ENCODE data around the gene RIMKLA. TPM values are rescaled to one million over a fixed set of nuclear protein-coding genes. Genes with fewer than 3 reads are reported as not detected.

Gene RIMKLA
- total RNA-seq, 4 donors from 2014 or later: 2.9 to 7.0 (median 4.0) TPM

DNA sequence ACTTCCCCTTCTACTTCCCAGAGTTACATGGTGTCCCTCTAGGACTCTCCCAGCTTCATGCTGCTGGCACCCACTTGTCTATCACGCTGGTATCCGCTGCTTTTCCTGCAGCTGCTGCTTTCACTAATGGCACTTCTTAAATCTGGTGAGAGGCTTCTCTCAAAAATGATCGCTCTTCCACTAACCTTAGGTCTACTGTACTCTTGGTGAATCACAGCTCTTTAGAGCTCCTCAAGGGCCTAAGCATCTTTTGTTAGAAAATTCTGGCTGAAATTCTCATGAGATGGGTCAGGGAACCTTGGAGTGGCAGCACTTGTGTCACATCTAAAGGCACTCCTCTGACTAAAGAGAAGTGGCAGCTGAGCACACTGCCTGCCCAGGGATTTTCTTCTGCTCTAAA, 43.1 kb downstream of the RIMKLA start:
- Histone ChIP-seq H3K4me3 (no peak overlapping the region), H3K9me3 (no peaks in the 10 kb centered on the region), H3K36me3 (no peaks in the 10 kb centered on the region), H3K27me3 (no peaks in the 10 kb centered on the region), H3K4me1 (peaks cover 2 to 42% (median 11%) of the 10 kb centered on the region in 3 donors), H3K27ac (no peak overlapping the region)
- no peak for ATAC-seq
- WGBS, 2 donors (ENCODE audit: low coverage in 1 of 2): 77 to 90% methylated on average over 3 of the region's 3 CpGs
- TF ChIP-seq POLR2AphosphoS5 (IDR thresholded peaks at IDR 0.05) (no peak), EP300 (IDR thresholded peaks at IDR 0.05) (no peak), POLR2A (IDR thresholded peaks at IDR 0.05) (no peak)
- TF ChIP-seq, protein P1, sequence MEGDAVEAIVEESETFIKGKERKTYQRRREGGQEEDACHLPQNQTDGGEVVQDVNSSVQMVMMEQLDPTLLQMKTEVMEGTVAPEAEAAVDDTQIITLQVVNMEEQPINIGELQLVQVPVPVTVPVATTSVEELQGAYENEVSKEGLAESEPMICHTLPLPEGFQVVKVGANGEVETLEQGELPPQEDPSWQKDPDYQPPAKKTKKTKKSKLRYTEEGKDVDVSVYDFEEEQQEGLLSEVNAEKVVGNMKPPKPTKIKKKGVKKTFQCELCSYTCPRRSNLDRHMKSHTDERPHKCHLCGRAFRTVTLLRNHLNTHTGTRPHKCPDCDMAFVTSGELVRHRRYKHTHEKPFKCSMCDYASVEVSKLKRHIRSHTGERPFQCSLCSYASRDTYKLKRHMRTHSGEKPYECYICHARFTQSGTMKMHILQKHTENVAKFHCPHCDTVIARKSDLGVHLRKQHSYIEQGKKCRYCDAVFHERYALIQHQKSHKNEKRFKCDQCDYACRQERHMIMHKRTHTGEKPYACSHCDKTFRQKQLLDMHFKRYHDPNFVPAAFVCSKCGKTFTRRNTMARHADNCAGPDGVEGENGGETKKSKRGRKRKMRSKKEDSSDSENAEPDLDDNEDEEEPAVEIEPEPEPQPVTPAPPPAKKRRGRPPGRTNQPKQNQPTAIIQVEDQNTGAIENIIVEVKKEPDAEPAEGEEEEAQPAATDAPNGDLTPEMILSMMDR (IDR thresholded peaks at IDR 0.05): no peak

DNA sequence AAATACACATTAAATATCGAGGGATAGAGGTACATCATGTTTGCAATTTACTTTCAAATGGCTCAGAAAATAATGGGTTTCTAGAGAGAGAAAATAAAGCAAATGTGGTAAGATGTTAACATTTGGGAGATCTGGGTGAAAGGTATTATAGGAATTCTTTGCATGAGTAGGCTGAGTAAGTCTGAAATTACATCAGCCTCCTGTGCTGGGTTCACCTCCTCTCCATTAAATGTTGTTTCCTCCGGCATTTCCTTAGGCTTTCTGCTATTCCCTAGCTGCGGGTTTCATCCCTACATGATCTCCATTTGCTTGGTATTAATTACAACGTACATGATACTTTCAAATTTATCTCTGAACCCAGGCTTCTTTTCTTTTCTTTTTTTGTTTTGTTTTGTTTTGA, 43.6 kb downstream of the RIMKLA start:
- no peak for ATAC-seq
- peaks cover 2 to 36% (median 11%) of the 10 kb centered on the region in 3 donors for H3K4me1 ChIP-seq
- TF ChIP-seq EP300 (IDR thresholded peaks at IDR 0.05) (no peak), POLR2A (IDR thresholded peaks at IDR 0.05) (no peak), POLR2AphosphoS5 (IDR thresholded peaks at IDR 0.05) (no peak)
- no peaks in the 10 kb centered on the region for H3K36me3 ChIP-seq
- no peak overlapping the region for H3K27ac ChIP-seq
- H3K9me3 ChIP-seq: no peaks in the 10 kb centered on the region
- 84 to 87% methylated on average over 4 of the region's 4 CpGs for WGBS, 2 donors (ENCODE audit: low coverage in 1 of 2)
- H3K27me3 ChIP-seq: no peaks in the 10 kb centered on the region
- H3K4me3 ChIP-seq: no peak overlapping the region

DNA sequence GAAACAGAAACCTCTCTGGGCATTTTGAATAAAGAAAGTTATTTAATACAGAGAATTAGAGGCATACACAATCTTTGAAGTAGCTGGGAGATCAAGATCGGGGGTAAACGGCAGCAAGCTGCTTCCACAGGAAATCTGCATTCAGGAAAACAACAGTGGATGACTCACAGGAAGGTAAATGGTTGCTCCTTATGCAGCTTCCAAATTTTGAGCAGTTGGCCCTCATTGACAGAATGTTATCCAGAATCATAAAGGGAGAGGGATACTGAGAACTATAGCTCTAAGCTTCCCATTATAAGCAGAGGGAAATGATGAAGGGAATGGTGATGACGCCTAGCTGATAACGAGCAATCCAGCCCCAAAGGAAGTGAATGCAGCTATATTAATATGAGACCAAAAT, 46.6 kb downstream of the RIMKLA start:
- TF ChIP-seq, protein P1 (IDR thresholded peaks at IDR 0.05): no peak
- no peak for TF ChIP-seq EP300 (IDR thresholded peaks at IDR 0.05)
- no peak for TF ChIP-seq POLR2AphosphoS5 (IDR thresholded peaks at IDR 0.05)
- TF ChIP-seq POLR2A (IDR thresholded peaks at IDR 0.05): no peak
- ATAC-seq: no peak
- WGBS, 2 donors (ENCODE audit: low coverage in 1 of 2): 79 to 85% methylated on average over 4 of the region's 4 CpGs
- Histone ChIP-seq H3K4me1 (peaks cover 0 to 6% (median 0%) of the 10 kb centered on the region in 3 donors), H3K9me3 (no peaks in the 10 kb centered on the region), H3K27me3 (no peaks in the 10 kb centered on the region), H3K4me3 (no peak overlapping the region), H3K27ac (no peak overlapping the region), H3K36me3 (no peaks in the 10 kb centered on the region)

DNA sequence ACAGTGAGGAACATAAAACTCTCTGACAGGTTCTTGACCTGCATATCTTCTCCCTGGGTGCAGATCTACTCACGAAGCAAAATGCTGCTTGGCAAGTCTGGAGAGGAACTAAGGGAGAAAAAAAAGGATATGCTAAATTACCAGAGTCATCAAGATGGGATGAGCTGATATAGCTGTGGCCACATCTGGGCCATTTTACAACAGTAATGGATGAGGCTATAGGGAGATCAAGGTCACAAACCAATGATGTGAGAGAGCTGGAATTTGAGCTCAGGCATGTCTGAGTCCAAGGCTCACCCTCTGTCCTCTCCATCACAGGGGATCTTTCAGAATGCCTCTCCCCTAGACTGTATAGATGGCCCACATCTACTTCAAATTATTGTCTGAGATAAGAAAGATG, 49.0 kb downstream of the RIMKLA start:
- H3K27ac ChIP-seq: no peak overlapping the region
- H3K4me1 ChIP-seq: no peaks in the 10 kb centered on the region
- 88% methylated on average over 1 of the region's 1 CpG; no CpG with 5 or more reads in 1 of the 2 donors for WGBS, 2 donors (ENCODE audit: low coverage in 1 of 2)
- H3K36me3 ChIP-seq: no peaks in the 10 kb centered on the region
- no peak for TF ChIP-seq EP300 (IDR thresholded peaks at IDR 0.05)
- TF ChIP-seq POLR2AphosphoS5 (IDR thresholded peaks at IDR 0.05): no peak
- TF ChIP-seq, protein P1 (IDR thresholded peaks at IDR 0.05): no peak
- no peak for TF ChIP-seq POLR2A (IDR thresholded peaks at IDR 0.05)
- no peak overlapping the region for H3K4me3 ChIP-seq
- no peaks in the 10 kb centered on the region for H3K9me3 ChIP-seq
- no peak for ATAC-seq
- no peaks in the 10 kb centered on the region for H3K27me3 ChIP-seq

DNA sequence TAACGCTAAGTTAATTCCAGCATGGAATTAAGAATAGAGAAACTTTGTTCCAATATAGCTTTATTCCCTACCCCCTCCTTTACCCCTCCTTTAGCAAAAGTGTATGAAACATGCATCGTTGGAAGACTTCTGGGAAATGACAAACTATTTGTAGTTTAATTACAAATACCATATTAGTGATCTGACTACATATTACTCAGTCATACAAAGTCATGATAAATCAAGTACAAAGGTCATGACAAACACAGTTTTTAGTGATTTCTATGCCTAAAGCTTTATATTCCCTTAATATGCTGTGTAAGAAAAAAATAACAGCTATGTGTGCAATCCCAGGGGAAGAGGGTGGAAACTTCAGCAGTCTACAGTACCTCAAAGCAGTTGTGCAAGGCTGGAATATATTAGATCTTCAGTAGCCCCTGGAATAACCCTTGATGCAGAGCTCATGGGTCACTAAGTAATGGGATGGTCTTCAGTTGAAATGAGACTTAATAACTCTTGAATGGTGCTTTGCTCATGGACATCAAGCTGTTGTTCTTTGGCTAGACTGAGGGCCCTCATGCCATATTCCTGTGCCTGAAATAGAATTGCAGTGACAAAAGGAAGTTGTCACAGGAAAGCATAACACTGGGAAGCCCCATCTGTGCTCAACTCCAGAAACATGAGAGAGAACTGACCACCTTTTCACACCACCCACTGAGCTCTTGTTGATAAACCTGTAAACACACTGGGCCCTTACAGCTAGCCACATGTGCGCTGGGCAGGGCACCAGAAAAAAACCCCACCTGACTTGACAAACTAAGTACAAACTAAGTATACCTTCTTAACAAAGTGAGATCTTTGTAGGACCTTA, 49.9 kb downstream of the RIMKLA start:
- H3K27me3 ChIP-seq: no peaks in the 10 kb centered on the region
- no peaks in the 10 kb centered on the region for H3K4me1 ChIP-seq
- no peaks in the 10 kb centered on the region for H3K9me3 ChIP-seq
- no peak overlapping the region for H3K4me3 ChIP-seq
- no peak for TF ChIP-seq POLR2A (IDR thresholded peaks at IDR 0.05)
- TF ChIP-seq, protein P1 (IDR thresholded peaks at IDR 0.05): no peak
- no peak for TF ChIP-seq POLR2AphosphoS5 (IDR thresholded peaks at IDR 0.05)
- TF ChIP-seq EP300 (IDR thresholded peaks at IDR 0.05): no peak
- no peak overlapping the region for H3K27ac ChIP-seq
- H3K36me3 ChIP-seq: no peaks in the 10 kb centered on the region
- no peak for ATAC-seq
- WGBS, 2 donors (ENCODE audit: low coverage in 1 of 2): 20 to 52% methylated on average over 1 to 2 of the region's 3 CpGs

Measured in gastroesophageal sphincter (tissue), 4 donors.